SU-DHL-6 (cell line): ENCODE data around the gene COX7C.

Experiments
- H2AFZ ChIP-seq: fragments of 200-600 bp; sonication (generic); 2 replicates; pipeline ENCODE4 v1.6.1; 2014; ENCODE audit warnings: low read depth, mild to moderate bottlenecking, moderate library complexity, mixed read lengths, antibody characterized with exemption, low read length; ENCODE audit not compliant: severe bottlenecking
- H3F3A ChIP-seq: fragments of 200-600 bp; shearing (Covaris generic); 2 replicates; pipeline ENCODE4 v1.6.0; 2016; ENCODE audit warnings: antibody characterized with exemption, mild to moderate bottlenecking; ENCODE audit not compliant: insufficient read depth
- H3K27ac ChIP-seq: fragments of 200-600 bp; sonication (generic); 2 replicates; pipeline ENCODE4 v1.5.1; 2016; ENCODE audit warnings: low read depth, mild to moderate bottlenecking, low read length, moderate library complexity, mixed read lengths
- H3K27me3 ChIP-seq: fragments of 200-600 bp; sonication (generic), shearing (Covaris generic); 2 replicates; pipeline ENCODE4 v1.6.0; 2014; ENCODE audit warnings: mild to moderate bottlenecking, low read length
- H3K36me3 ChIP-seq: fragments of 200-600 bp; sonication (generic); 2 replicates; pipeline ENCODE4 v1.6.1; 2014; ENCODE audit warnings: mild to moderate bottlenecking, low read length, mixed read lengths
- H3K4me2 ChIP-seq: fragments of 300-600, 200-600 bp; shearing (Covaris generic), sonication (generic); 2 replicates; pipeline ENCODE4 v1.6.0; 2014; ENCODE audit warnings: low read length, low read depth, mild to moderate bottlenecking; ENCODE audit not compliant: poor library complexity, severe bottlenecking
- H3K4me3 ChIP-seq: fragments of 200-600 bp; sonication (generic); 2 replicates; pipeline ENCODE4 v1.5.1; 2014; ENCODE audit warnings: antibody characterized with exemption, low read length, mild to moderate bottlenecking, mixed read lengths; ENCODE audit not compliant: insufficient read depth, poor library complexity, severe bottlenecking
- H3K79me2 ChIP-seq: fragments of 200-600 bp; sonication (generic); 2 replicates; pipeline ENCODE4 v1.6.1; 2014; ENCODE audit warnings: mild to moderate bottlenecking, low read length, moderate library complexity; ENCODE audit not compliant: insufficient read depth
- H3K9ac ChIP-seq: fragments of 200-600 bp; sonication (generic); 2 replicates; pipeline ENCODE4 v1.7.0; 2014; ENCODE audit warnings: mild to moderate bottlenecking, low read length
- H3K9me2 ChIP-seq: fragments of 200-600 bp; sonication (generic); replicated peaks from 2 replicates; pipeline ENCODE4 v1.6.1; 2014; ENCODE audit warnings: low read length; ENCODE audit not compliant: insufficient read depth
- H3K9me3 ChIP-seq: fragments of 200-600 bp; sonication (generic); 2 replicates; pipeline ENCODE4 v1.6.1; 2014; ENCODE audit warnings: low read length, mixed read lengths; ENCODE audit not compliant: insufficient read depth
- H4K20me1 ChIP-seq: fragments of 200-600 bp; sonication (generic); 2 replicates; pipeline ENCODE4 v1.6.1; 2014; ENCODE audit warnings: low read depth, mild to moderate bottlenecking, antibody characterized with exemption, low read length, moderate library complexity, mixed read lengths
- EZH2phosphoT487 ChIP-seq: fragments of 200-600 bp; sonication (generic), shearing (Covaris generic); conservative IDR thresholded peaks from 2 replicates; pipeline ENCODE4 v1.6.1; 2018; ENCODE audit warnings: mild to moderate bottlenecking, antibody characterized with exemption, low read length, moderate library complexity, mixed read lengths
- TF ChIP-seq, protein P1 (sequence below): fragments of 200-600 bp; sonication (generic); IDR thresholded peaks from one replicate; pipeline ENCODE4 v1.5.1; 2017; ENCODE audit warnings: antibody characterized with exemption, mild to moderate bottlenecking, low read length, moderate library complexity; ENCODE audit not compliant: insufficient read depth, poor library complexity, severe bottlenecking

COX7C gene

DNA sequence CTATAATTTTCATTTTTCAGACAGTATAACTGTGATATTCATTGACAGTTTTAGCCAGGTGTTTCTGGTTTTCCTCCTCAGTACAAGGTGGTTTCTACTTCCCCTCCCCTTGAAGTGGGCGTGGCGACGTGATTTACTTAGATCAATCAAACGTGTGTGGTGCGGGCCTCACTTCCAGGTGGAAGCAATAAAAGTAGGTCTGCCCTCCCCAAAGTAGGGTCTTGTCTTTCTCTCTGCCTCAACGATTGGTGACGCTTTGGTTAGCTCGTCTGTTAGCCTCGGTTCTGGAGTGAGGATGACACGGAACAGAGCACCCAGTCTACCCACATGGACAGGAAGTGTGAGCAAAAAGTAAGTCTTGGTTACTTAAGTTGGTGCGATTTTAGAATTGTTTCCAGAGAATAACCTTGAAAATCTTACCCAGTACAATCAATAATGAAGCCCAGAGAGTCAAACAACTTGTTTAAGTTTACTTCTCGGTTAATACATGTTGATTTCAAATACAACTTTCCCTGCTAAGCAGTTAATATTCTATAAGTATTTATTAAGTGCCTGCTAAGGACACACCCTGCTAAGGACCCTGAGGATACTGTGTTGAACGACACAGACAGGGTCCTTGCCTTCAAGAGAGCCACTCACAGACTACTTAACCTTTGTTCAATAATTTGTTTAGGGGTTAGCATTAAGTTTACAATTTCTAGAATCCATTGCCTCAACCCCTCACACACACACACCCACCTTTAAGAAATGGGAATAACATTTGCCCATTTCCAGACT, 48.4 kb downstream of the COX7C start:
- Histone ChIP-seq H3K27ac (no peak overlapping the region), H3K27me3 (no peaks in the 10 kb centered on the region), H4K20me1 (no peaks in the 10 kb centered on the region), H3K9me3 (no peaks in the 10 kb centered on the region), H3K36me3 (no peaks in the 10 kb centered on the region), H2AFZ (no peak overlapping the region), H3F3A (no peaks in the 10 kb centered on the region), H3K4me3 (no peak overlapping the region), H3K79me2 (no peaks in the 10 kb centered on the region), H3K9me2 (no peaks in the 10 kb centered on the region), H3K4me2 (no peak overlapping the region), H3K9ac (no peak overlapping the region)
- TF ChIP-seq, protein P1, sequence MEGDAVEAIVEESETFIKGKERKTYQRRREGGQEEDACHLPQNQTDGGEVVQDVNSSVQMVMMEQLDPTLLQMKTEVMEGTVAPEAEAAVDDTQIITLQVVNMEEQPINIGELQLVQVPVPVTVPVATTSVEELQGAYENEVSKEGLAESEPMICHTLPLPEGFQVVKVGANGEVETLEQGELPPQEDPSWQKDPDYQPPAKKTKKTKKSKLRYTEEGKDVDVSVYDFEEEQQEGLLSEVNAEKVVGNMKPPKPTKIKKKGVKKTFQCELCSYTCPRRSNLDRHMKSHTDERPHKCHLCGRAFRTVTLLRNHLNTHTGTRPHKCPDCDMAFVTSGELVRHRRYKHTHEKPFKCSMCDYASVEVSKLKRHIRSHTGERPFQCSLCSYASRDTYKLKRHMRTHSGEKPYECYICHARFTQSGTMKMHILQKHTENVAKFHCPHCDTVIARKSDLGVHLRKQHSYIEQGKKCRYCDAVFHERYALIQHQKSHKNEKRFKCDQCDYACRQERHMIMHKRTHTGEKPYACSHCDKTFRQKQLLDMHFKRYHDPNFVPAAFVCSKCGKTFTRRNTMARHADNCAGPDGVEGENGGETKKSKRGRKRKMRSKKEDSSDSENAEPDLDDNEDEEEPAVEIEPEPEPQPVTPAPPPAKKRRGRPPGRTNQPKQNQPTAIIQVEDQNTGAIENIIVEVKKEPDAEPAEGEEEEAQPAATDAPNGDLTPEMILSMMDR, result no peak
- no peak for TF ChIP-seq EZH2phosphoT487

DNA sequence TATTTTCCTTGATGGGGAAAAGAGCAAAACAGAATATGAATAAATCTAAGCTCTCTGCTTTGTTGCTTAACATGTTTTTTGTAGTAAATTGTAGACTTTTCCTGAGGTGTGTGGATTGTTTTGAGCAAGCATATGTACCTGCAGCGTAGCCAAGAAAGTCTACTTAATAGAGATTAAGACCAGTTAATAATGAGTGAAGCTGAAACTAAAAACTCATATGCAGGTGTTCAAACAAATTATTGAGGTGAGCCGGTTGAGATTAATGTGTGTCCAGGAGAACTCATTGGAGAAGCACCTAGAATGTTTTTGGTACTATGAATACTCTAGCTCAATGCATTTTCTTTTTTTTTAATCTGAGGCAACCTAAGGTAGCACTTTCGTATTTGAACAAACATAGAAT, 49.2 kb downstream of the COX7C start:
- H2AFZ ChIP-seq, result no peak overlapping the region

More for the DNA sequence above, 49.2 kb downstream of the COX7C start:
- Histone ChIP-seq H3K9ac (no peak overlapping the region), H3K4me3 (no peak overlapping the region), H3K27me3 (no peaks in the 10 kb centered on the region), H3K27ac (no peak overlapping the region), H3F3A (no peaks in the 10 kb centered on the region), H3K36me3 (no peaks in the 10 kb centered on the region), H3K79me2 (no peaks in the 10 kb centered on the region), H3K4me2 (no peak overlapping the region), H4K20me1 (no peaks in the 10 kb centered on the region), H3K9me3 (no peaks in the 10 kb centered on the region), H3K9me2 (no peaks in the 10 kb centered on the region)
- TF ChIP-seq, protein P1, result no peak
- no peak for TF ChIP-seq EZH2phosphoT487
